Stimulated activated CD4-positive, alpha-beta T cell treated with anti-CD3 and anti-CD28 coated beads, Interleukin-15, amount 100 ng/mL, for 24 hours (primary cell): Measurements from ENCODE around the gene TEX264.

Experiments
- DNase-seq: peaks from one replicate; pipeline ENCODE4 v3.0.0-alpha.2; 2020

TEX264 gene

GRCh38 chr3:51675201-51675611 is 4.2 kb downstream of the TEX264 start:
- DNase-seq: peak; percentile 41

- no peak for DNase-seq
Measured at GRCh38 chr3:51676102-51676640, 5.1 kb downstream of the TEX264 start.

GRCh38 chr3:51677358-51677757 is 6.3 kb downstream of the TEX264 start:
- DNase-seq: no peak

- DNase-seq: no peak
Measured at GRCh38 chr3:51678186-51678585, 7.1 kb downstream of the TEX264 start.

- DNase-seq: no peak
Measured at GRCh38 chr3:51678641-51679040, 7.6 kb downstream of the TEX264 start.

- DNase-seq: no peak
Measured at GRCh38 chr3:51679318-51679717, 8.3 kb downstream of the TEX264 start.

- no peak for DNase-seq
Measured at GRCh38 chr3:51679777-51680176, 8.7 kb downstream of the TEX264 start.

- no peak for DNase-seq
Measured at GRCh38 chr3:51680196-51680595, 9.1 kb downstream of the TEX264 start.

GRCh38 chr3:51680663-51681230 is 9.7 kb downstream of the TEX264 start:
- no peak for DNase-seq

- DNase-seq: peak; percentile 49
Measured at GRCh38 chr3:51681453-51681852, 10.4 kb downstream of the TEX264 start.

- DNase-seq: peak; percentile 79
Measured at GRCh38 chr3:51682079-51682478, 11.0 kb downstream of the TEX264 start.

GRCh38 chr3:51682526-51682925 is 11.5 kb downstream of the TEX264 start:
- DNase-seq: no peak

GRCh38 chr3:51683566-51683965 is 12.5 kb downstream of the TEX264 start:
- no peak for DNase-seq

GRCh38 chr3:51684971-51685751 is 14.1 kb downstream of the TEX264 start:
- DNase-seq: peak; percentile 22

- no peak for DNase-seq
Measured at GRCh38 chr3:51686056-51686455, 15.0 kb downstream of the TEX264 start.

GRCh38 chr3:51686512-51687215 is 15.6 kb downstream of the TEX264 start:
- peak; percentile 89 for DNase-seq

GRCh38 chr3:51687431-51688205 is 16.6 kb downstream of the TEX264 start:
- no peak for DNase-seq

GRCh38 chr3:51688206-51688600 is 17.2 kb downstream of the TEX264 start:
- no peak for DNase-seq

GRCh38 chr3:51691021-51691420 is 20.0 kb downstream of the TEX264 start:
- DNase-seq: no peak

GRCh38 chr3:51691949-51692348 is 20.9 kb downstream of the TEX264 start:
- DNase-seq: no peak

GRCh38 chr3:51692980-51693395 is 21.9 kb downstream of the TEX264 start:
- DNase-seq: no peak

- no peak for DNase-seq
Measured at GRCh38 chr3:51696954-51697353, 25.9 kb downstream of the TEX264 start.

GRCh38 chr3:51698209-51698608 is 27.2 kb downstream of the TEX264 start:
- DNase-seq: no peak
